ENCODE measurements around the gene RPL10A.

DNA sequence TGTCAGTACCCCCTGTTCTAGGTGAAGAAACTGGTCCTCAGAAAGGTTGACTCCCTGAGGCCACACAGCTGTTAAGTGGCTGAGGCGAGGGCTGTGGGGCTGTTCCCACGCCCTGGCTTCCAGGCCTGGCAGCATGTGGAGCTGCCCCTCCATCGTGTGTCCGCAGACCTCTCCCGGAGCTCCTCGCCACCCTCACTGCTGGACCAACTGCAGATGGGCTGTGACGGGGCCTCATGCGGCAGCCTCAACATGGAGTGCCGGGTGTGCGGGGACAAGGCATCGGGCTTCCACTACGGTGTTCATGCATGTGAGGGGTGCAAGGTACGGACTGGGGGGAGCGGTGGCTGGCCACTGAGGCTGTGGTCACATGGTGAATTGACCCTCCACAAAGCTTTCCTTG is 48.2 kb upstream of the RPL10A start:
- TF ChIP-seq, protein P1, sequence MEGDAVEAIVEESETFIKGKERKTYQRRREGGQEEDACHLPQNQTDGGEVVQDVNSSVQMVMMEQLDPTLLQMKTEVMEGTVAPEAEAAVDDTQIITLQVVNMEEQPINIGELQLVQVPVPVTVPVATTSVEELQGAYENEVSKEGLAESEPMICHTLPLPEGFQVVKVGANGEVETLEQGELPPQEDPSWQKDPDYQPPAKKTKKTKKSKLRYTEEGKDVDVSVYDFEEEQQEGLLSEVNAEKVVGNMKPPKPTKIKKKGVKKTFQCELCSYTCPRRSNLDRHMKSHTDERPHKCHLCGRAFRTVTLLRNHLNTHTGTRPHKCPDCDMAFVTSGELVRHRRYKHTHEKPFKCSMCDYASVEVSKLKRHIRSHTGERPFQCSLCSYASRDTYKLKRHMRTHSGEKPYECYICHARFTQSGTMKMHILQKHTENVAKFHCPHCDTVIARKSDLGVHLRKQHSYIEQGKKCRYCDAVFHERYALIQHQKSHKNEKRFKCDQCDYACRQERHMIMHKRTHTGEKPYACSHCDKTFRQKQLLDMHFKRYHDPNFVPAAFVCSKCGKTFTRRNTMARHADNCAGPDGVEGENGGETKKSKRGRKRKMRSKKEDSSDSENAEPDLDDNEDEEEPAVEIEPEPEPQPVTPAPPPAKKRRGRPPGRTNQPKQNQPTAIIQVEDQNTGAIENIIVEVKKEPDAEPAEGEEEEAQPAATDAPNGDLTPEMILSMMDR (IDR thresholded peaks at IDR 0.05), result no peak
- TF ChIP-seq POLR2A (IDR thresholded peaks at IDR 0.05), result no peak
